OCI-LY7 (cell line): ENCODE data around the gene NCKAP5. TPM values are rescaled to one million over a fixed set of nuclear protein-coding genes. Genes with fewer than 3 reads are reported as not detected.

Experiments used
- BruUV-seq: library from RNA; stranded (reverse); fragments of 400-500 nt; replicated peaks from 2 replicates; lab custom pipeline; 2021; lab: Mats Ljungman, UMichigan
- CTCF ChIA-PET: fragments of 300-600 bp; sonication (Branson Sonifier 250); formaldehyde crosslinking; loops from one replicate; lab custom pipeline; 2022; ENCODE audit warnings: antibody characterized with exemption; ENCODE audit not compliant: unreplicated experiment; lab: Charles Lee
- POLR2A ChIA-PET: fragments of 300-600 bp; sonication (Branson Sonifier 250); formaldehyde crosslinking; loops from one replicate; lab custom pipeline; 2022; ENCODE audit warnings: antibody characterized with exemption; lab: Charles Lee
- DNase-seq: peaks from one replicate; pipeline ENCODE4 v3.0.0-alpha.2; 2015; ENCODE audit warnings: low spot score
- H2AFZ ChIP-seq: fragments of 200-600 bp; sonication (generic), shearing (Covaris generic); 2 replicates; pipeline ENCODE4 v1.6.1; 2014; ENCODE audit warnings: mild to moderate bottlenecking, antibody characterized with exemption, low read length, moderate library complexity
- H3K27ac ChIP-seq: fragments of 200-600 bp; sonication (generic); 2 replicates; pipeline ENCODE4 v1.5.1; 2014; ENCODE audit warnings: mixed run types, low read depth, mild to moderate bottlenecking, moderate library complexity, low read length, inconsistent platforms; ENCODE audit not compliant: poor library complexity, severe bottlenecking
- H3K36me3 ChIP-seq: fragments of 200-600 bp; sonication (generic); 2 replicates; pipeline ENCODE4 v1.6.1; 2014; ENCODE audit warnings: mild to moderate bottlenecking, antibody characterized with exemption, low read length, moderate library complexity, mixed read lengths; ENCODE audit not compliant: insufficient read depth
- H3K4me1 ChIP-seq: fragments of 200-600 bp; sonication (generic); 2 replicates; pipeline ENCODE4 v1.5.1; 2014; ENCODE audit warnings: mild to moderate bottlenecking, low read length; ENCODE audit not compliant: insufficient read depth, poor library complexity, severe bottlenecking
- H3K4me2 ChIP-seq: fragments of 200-600 bp; sonication (generic); 2 replicates; pipeline ENCODE4 v1.6.1; 2014; ENCODE audit warnings: mild to moderate bottlenecking, low read length
- H3K4me3 ChIP-seq: fragments of 200-600 bp; sonication (generic); 2 replicates; pipeline ENCODE4 v1.5.1; 2014; ENCODE audit warnings: mild to moderate bottlenecking, low read depth, low read length; ENCODE audit not compliant: poor library complexity, severe bottlenecking
- H3K79me2 ChIP-seq: fragments of 200-600 bp; sonication (generic); 2 replicates; pipeline ENCODE4 v1.6.1; 2016; ENCODE audit warnings: low read depth, mild to moderate bottlenecking, low read length, moderate library complexity, mixed read lengths; ENCODE audit not compliant: insufficient read depth
- H3K9me2 ChIP-seq: fragments of 200-600 bp; sonication (generic); 2 replicates; pipeline ENCODE4 v1.6.1; 2016; ENCODE audit warnings: mild to moderate bottlenecking, low read length, mixed read lengths; ENCODE audit not compliant: insufficient read depth
- H3K9me3 ChIP-seq: fragments of 200-600 bp; sonication (generic); 2 replicates; pipeline ENCODE4 v1.6.1; 2014; ENCODE audit warnings: mild to moderate bottlenecking, mixed run types, low read length, mixed read lengths
- H4K20me1 ChIP-seq: fragments of 200-600 bp; sonication (generic); 2 replicates; pipeline ENCODE4 v1.6.1; 2014; ENCODE audit warnings: mild to moderate bottlenecking, antibody characterized with exemption, low read length, moderate library complexity, mixed read lengths; ENCODE audit not compliant: insufficient read depth
- EZH2phosphoT487 ChIP-seq: fragments of 200-600 bp; sonication (generic); IDR thresholded peaks from 2 replicates; pipeline ENCODE4 v1.6.1; 2018; ENCODE audit warnings: low read depth, borderline replicate concordance, mild to moderate bottlenecking, mixed run types, antibody characterized with exemption, low read length, moderate library complexity, mixed read lengths
- intact Hi-C: fragments of 100-400 bp; cut with micrococcal nuclease; formaldehyde crosslinking; loops from one replicate; pipeline ENCODE4 v1.10.0; 2022; ENCODE audit not compliant: unreplicated experiment
- total RNA-seq, 2 experiments: library from RNA; depleted of rRNA in 1 of 2; stranded (reverse); fragments of >200 nt in 1 of 2; shearing (Covaris generic) in 1 of 2; gene quantifications; 2 replicates each; pipeline ENCODE4 v1.2.3, GENCODE V29; 2014 to 2022
- TF ChIP-seq, protein P1 (sequence below): fragments of 200-600 bp; sonication (generic); conservative IDR thresholded peaks from 2 replicates; pipeline ENCODE4 v1.5.1; 2014; ENCODE audit warnings: mild to moderate bottlenecking, antibody characterized with exemption, low read length, moderate library complexity, mixed read lengths

The NCKAP5 gene
- total RNA-seq, 2 experiments from 2014 or later, result not detected

GRCh38 chr2:132971310-132972061 is 596.8 kb downstream of the NCKAP5 start:
- ChIA-PET POLR2A (interaction anchor here (1.4 kb wide), 1 partner anchor 10 kb away, joined by 6 read pairs; no protein-coding TSS in a partner anchor), CTCF (no interaction called here)
- intact Hi-C loops, result no loop called here

DNA sequence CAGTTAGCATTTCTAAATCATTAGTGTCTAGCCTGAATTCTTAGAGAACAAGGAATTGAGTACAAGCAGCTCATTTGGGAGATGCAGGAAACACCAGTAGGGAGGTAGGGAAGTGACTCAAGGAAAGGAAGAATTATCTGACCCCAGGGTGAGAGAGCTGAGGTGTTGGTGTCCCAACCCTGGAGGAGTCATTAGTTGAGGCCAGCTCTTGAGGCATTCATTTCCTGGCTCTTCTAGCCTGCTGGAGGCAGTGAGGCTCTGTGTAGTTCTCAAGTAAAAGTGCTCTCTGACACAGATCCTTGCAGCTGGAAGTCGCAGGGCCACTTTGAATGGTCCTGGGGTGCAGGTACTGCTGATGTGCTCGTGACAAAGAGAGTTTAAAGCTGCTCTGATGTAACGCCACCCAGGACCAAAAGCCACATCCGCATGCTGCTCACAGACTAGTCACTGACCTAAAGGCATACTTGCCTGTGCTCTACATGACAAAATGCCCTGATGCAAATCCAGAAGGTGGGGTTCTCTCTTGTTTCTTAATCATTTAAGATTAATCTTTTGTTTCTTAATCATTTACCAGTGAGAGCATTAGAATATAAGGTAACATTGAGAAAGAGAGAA is 598.8 kb downstream of the NCKAP5 start:
- ChIA-PET POLR2A (no interaction called here), CTCF (no interaction called here)
- no peaks in the 10 kb centered on the region for H4K20me1 ChIP-seq
- H3K4me1 ChIP-seq, result no peaks in the 10 kb centered on the region
- no peaks in the 10 kb centered on the region for H3K9me3 ChIP-seq
- H3K36me3 ChIP-seq, result no peaks in the 10 kb centered on the region
- H3K4me2 ChIP-seq, result no peak overlapping the region
- no peak for DNase-seq
- H3K9me2 ChIP-seq, result no peaks in the 10 kb centered on the region
- no peak overlapping the region for H3K4me3 ChIP-seq
- H2AFZ ChIP-seq, result no peak overlapping the region
- TF ChIP-seq, protein P1, sequence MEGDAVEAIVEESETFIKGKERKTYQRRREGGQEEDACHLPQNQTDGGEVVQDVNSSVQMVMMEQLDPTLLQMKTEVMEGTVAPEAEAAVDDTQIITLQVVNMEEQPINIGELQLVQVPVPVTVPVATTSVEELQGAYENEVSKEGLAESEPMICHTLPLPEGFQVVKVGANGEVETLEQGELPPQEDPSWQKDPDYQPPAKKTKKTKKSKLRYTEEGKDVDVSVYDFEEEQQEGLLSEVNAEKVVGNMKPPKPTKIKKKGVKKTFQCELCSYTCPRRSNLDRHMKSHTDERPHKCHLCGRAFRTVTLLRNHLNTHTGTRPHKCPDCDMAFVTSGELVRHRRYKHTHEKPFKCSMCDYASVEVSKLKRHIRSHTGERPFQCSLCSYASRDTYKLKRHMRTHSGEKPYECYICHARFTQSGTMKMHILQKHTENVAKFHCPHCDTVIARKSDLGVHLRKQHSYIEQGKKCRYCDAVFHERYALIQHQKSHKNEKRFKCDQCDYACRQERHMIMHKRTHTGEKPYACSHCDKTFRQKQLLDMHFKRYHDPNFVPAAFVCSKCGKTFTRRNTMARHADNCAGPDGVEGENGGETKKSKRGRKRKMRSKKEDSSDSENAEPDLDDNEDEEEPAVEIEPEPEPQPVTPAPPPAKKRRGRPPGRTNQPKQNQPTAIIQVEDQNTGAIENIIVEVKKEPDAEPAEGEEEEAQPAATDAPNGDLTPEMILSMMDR, result no peak
- TF ChIP-seq EZH2phosphoT487, result no peak
- H3K27ac ChIP-seq, result no peak overlapping the region
- no TSS peak for BruUV-seq
- intact Hi-C loops, result no loop called here
- H3K79me2 ChIP-seq, result no peaks in the 10 kb centered on the region

More at GRCh38 chr2:132971310-132972061, 596.8 kb downstream of the NCKAP5 start:
- H3K9me2 ChIP-seq, result no peaks in the 10 kb centered on the region
- DNase-seq, result no peak
- no peaks in the 10 kb centered on the region for H3K79me2 ChIP-seq
- H3K27ac ChIP-seq, result no peak overlapping the region
- H3K4me2 ChIP-seq, result no peak overlapping the region
- H4K20me1 ChIP-seq, result no peaks in the 10 kb centered on the region
- H3K4me1 ChIP-seq, result no peaks in the 10 kb centered on the region
- no peak overlapping the region for H2AFZ ChIP-seq
- BruUV-seq, result no TSS peak
- H3K36me3 ChIP-seq, result no peaks in the 10 kb centered on the region
- H3K9me3 ChIP-seq, result no peaks in the 10 kb centered on the region
- TF ChIP-seq, protein P1, result no peak
- TF ChIP-seq EZH2phosphoT487, result no peak
- H3K4me3 ChIP-seq, result no peak overlapping the region

DNA sequence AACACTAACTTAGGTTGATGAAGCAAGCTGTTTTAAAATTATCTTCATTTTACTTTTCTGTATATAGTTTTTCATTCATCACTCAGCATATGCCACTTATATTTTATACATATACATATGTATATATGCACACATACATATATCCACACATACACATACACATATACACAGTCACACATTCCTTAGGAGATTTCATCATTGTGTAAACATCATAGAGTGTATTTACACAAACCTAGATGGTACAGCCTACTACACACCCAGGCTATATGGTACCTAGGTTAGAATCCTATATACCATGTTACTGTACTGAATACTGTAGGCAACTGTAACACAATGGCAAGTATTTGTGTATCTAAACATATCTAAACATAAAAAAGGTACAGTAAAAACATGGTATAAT is 602.8 kb downstream of the NCKAP5 start:
- Histone ChIP-seq H3K9me2 (no peaks in the 10 kb centered on the region), H3K4me3 (no peak overlapping the region), H4K20me1 (no peaks in the 10 kb centered on the region), H3K9me3 (no peaks in the 10 kb centered on the region), H3K36me3 (no peaks in the 10 kb centered on the region), H3K79me2 (no peaks in the 10 kb centered on the region), H3K4me1 (no peaks in the 10 kb centered on the region), H3K4me2 (no peak overlapping the region), H3K27ac (no peak overlapping the region), H2AFZ (no peak overlapping the region)
- intact Hi-C loops, result no loop called here
- no TSS peak for BruUV-seq
- POLR2A ChIA-PET, result no interaction called here
- TF ChIP-seq, protein P1, result no peak
- no peak for TF ChIP-seq EZH2phosphoT487
- no peak for DNase-seq
- CTCF ChIA-PET, result no interaction called here
